Ovary (tissue), 3 donors: Measurements from ENCODE around the gene GSKIP.

ENCODE experiments used
- CTCF ChIP-seq, 3 donors: fragments of 450-650 bp in 2 of 3; fragments of 200-600 bp in 1 of 3; IDR thresholded peaks; one replicate each; pipeline versions ENCODE4 v1.5.1 to v1.8.0; 2016 to 2022; ENCODE audit warnings: antibody characterized with exemption in 3 of 3, mild to moderate bottlenecking in 1 of 3
- POLR2A ChIP-seq: fragments of 450-650 bp; IDR thresholded peaks from one replicate; pipeline ENCODE4 v1.6.1; 2017; ENCODE audit warnings: antibody characterized with exemption, mild to moderate bottlenecking, moderate library complexity
- donor health status: DM: no; HTN: no; CAD: no.

GRCh38 chr14:96394047-96394815 lies 30.9 kb downstream of the GSKIP start:
- TF ChIP-seq CTCF (IDR thresholded peaks at IDR 0.05): no peak
- no peak for TF ChIP-seq POLR2A
